Hepatic stellate cell (primary cell): ENCODE measurements around the gene EXPH5.

Experiments used
- DNase-seq: peaks from one replicate; pipeline ENCODE4 v3.0.0; 2011; ENCODE audit warnings: low spot score

The EXPH5 gene

GRCh38 chr11:108559904-108560303, 33.7 kb downstream of the EXPH5 start:
- peak; percentile 41 for DNase-seq

- DNase-seq: no peak
Observed at GRCh38 chr11:108559340-108559739, 34.2 kb downstream of the EXPH5 start.

GRCh38 chr11:108558222-108558621, 35.3 kb downstream of the EXPH5 start:
- DNase-seq: no peak

- DNase-seq: no peak
Observed at GRCh38 chr11:108556019-108556418, 37.5 kb downstream of the EXPH5 start.

- no peak for DNase-seq
Observed at GRCh38 chr11:108551651-108552462, 41.7 kb downstream of the EXPH5 start.

GRCh38 chr11:108549319-108549885, 44.2 kb downstream of the EXPH5 start:
- DNase-seq: no peak

- no peak for DNase-seq
Observed at GRCh38 chr11:108545909-108546501, 47.6 kb downstream of the EXPH5 start.

GRCh38 chr11:108543316-108543964, 50.1 kb downstream of the EXPH5 start:
- no peak for DNase-seq

GRCh38 chr11:108541531-108541930, 52.0 kb downstream of the EXPH5 start:
- no peak for DNase-seq

GRCh38 chr11:108538502-108538901, 55.1 kb downstream of the EXPH5 start:
- DNase-seq: no peak

- no peak for DNase-seq
Observed at GRCh38 chr11:108538022-108538424, 55.5 kb downstream of the EXPH5 start.

GRCh38 chr11:108536783-108537182, 56.8 kb downstream of the EXPH5 start:
- DNase-seq: no peak

- no peak for DNase-seq
Observed at GRCh38 chr11:108535384-108535955, 58.1 kb downstream of the EXPH5 start.

GRCh38 chr11:108534274-108534882, 59.2 kb downstream of the EXPH5 start:
- no peak for DNase-seq

GRCh38 chr11:108530426-108530825, 63.1 kb downstream of the EXPH5 start:
- no peak for DNase-seq

- no peak for DNase-seq
Observed at GRCh38 chr11:108527382-108527781, 66.2 kb downstream of the EXPH5 start.

GRCh38 chr11:108525161-108525560, 68.4 kb downstream of the EXPH5 start:
- DNase-seq: no peak

- no peak for DNase-seq
Observed at GRCh38 chr11:108524422-108524821, 69.1 kb downstream of the EXPH5 start.

- DNase-seq: no peak
Observed at GRCh38 chr11:108522318-108522717, 71.2 kb downstream of the EXPH5 start.

GRCh38 chr11:108518581-108518980, 75.0 kb downstream of the EXPH5 start:
- DNase-seq: no peak

- no peak for DNase-seq
Observed at GRCh38 chr11:108516125-108516524, 77.4 kb downstream of the EXPH5 start.

GRCh38 chr11:108512708-108513107, 80.9 kb downstream of the EXPH5 start:
- DNase-seq: no peak
